Measurements from ENCODE around the gene KIF5C.

Gene KIF5C

GRCh38 chr2:148989882-148990493 is 115.0 kb downstream of the KIF5C start:
- DNase-seq (ENCODE audit: low spot score): no peak

GRCh38 chr2:148990968-148991367 is 115.9 kb downstream of the KIF5C start:
- DNase-seq (ENCODE audit: low spot score): no peak

GRCh38 chr2:148992448-148992847 is 117.4 kb downstream of the KIF5C start:
- DNase-seq (ENCODE audit: low spot score): no peak

- DNase-seq (ENCODE audit: low spot score): no peak
These were observed 118.3 kb downstream of the KIF5C start for GRCh38 chr2:148993351-148993750.

DNA sequence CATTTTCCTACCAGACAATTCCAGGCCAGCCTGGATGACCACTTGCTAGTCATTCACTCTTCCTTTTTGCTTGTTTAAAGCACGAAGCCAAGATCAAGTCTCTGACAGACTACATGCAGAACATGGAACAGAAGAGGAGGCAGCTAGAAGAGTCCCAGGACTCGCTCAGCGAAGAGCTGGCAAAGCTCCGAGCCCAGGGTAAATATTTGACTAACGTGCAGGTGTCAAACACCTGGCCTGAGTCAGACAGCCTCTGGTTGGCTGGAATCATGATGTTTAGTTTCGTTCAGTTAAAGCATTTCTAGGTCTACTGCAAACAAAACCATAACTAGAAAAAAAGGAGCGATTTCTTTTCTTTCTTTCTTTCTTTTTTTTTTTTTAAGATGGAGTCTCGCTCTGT is 119.3 kb downstream of the KIF5C start:
- no peak for DNase-seq (ENCODE audit: low spot score)

DNA sequence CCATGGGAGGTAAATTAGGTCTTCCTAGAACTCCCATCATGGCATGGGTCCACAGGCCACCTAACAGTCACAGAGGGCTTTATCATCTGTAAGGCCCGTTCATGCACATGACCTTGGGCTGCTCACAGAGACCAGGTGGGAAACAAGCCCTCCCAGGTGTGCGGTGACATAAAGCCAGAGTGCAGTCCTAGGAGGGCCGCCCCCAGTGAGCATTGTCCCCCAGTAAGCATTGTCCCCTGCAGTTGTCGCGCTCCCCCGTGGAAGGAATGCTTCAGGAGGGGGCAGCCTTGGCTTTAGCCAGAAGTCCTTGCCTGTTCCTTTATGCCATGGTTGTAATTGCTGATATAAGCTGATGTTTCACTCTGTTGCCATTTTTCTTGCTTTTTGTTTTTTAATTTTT is 121.8 kb downstream of the KIF5C start:
- no peak for DNase-seq (ENCODE audit: low spot score)

DNA sequence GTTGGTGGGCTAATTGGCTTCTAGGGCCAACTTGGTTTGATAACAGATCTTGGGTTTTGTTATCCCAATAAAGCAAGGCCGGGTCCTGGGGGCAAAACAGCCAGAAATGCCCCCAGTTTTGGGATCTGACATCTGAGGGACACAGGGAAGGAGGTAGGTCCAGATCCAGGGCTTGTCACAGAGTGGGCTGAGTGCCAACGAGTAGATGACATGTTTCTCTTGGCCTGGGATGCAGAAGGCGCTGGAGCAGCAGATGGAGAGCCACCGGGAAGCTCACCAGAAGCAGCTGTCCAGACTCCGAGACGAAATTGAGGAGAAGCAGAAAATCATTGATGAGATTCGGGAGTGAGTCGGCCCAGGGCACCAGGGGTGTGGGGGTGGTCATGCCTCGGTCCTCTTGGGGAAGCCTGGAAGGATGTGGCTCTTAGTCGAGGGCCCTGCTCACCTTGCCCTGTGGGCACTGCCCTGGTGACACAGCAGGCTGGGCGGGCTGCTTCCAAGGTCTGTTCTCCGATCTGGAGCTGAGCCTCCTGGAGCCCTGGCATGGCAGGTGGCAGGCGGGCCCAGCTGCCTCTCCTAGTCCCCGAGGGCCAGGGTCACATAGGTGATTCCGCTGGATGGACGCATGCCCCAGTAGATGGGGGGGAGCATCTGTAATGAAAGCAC is 123.3 kb downstream of the KIF5C start:
- no peak for DNase-seq (ENCODE audit: low spot score)

DNA sequence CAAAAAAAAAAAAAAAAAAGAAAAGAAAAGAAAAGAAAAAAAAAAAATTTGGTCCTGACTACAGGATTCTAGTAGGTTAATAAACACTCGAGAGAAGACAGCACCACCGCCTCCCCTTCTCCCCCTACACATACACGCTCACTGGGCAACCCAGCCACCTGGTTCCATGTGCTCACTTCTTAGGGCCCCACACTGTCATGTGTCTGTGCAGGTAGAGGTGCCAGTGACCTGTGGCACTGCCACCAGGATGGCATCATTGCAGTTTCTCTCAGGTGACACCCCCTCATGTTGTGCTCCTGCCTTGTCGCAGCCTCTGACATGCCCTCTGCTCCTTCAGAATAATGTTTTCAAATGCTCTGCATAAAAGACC is 123.8 kb downstream of the KIF5C start:
- DNase-seq (ENCODE audit: low spot score): no peak

DNA sequence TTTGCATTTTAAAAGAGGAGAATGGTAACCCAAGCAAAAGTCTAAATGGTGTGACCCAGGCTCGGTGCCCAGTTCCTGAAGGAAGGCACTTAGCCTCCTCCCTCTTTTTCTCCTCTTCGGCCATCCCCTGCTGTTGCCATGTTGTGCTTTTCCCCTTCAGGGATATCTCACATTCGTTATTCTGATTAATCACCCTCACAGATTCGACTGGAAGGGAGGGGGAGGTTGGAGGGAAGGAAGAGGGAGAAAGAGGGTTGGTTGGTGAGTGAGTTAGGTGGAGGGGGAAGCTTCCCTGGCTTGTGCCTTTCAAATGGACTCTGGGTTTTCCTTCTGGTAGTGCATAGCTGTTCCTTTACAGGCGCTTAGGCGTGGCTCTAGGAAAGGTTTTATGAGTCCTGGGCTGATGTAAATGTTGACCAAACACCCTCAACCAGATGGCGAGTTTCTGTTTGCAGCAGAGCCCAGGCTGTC is 124.5 kb downstream of the KIF5C start:
- no peak for DNase-seq (ENCODE audit: low spot score)

DNA sequence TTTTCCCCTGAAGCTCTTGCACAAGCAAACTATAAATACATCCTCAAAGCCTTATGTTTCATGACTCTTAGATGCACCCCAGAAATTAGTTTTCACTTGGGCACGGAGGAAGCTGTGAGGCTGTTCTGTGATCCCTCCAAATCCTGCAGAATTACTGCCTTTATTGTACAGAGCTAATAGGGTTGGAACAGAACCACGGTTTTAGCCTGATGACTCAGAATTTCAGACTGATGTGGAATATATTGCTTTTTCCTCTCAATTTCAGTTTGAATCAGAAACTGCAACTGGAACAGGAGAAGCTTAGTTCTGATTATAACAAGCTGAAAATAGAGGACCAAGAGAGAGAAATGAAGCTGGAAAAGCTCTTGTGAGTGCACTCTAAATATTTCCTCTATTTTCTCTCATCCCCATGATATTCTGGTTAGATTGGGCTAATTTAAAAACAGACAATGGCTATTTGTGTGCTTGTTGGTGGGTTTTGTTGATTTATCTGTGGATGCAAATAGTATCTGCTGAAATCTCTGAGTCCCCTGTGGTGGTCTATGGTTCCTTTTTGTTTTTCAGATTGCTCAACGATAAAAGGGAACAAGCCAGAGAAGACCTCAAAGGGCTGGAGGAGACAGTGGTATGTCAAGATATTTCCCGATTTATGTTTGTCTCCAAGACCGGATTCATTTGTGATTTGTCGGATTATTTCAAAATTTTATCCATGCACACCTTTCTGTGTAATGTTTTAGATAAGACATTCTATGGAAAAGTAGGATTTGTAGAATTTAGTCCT is 125.3 kb downstream of the KIF5C start:
- no peak for DNase-seq (ENCODE audit: low spot score)

DNA sequence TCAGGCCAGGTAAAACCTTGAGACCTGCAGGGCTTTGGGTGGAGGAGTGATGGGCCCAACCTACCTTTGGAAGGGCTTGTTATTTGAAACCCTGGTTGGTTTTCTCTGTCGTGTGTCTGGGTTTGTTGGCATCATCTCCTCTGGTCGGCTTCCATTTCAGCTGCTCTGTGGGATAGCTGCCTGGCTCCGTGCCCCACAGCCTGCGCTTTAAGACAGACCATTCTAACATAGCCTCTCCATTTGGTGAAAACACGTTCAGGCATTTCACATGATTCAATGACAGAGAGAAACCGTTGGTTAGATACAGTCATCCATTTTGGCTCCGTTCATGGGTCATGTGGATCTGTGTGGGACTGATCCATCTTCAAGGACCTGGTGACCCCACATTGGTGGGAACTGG is 126.5 kb downstream of the KIF5C start:
- no peak for DNase-seq (ENCODE audit: low spot score)

GRCh38 chr2:149002378-149002890 is 127.4 kb downstream of the KIF5C start:
- DNase-seq (ENCODE audit: low spot score): no peak

DNA sequence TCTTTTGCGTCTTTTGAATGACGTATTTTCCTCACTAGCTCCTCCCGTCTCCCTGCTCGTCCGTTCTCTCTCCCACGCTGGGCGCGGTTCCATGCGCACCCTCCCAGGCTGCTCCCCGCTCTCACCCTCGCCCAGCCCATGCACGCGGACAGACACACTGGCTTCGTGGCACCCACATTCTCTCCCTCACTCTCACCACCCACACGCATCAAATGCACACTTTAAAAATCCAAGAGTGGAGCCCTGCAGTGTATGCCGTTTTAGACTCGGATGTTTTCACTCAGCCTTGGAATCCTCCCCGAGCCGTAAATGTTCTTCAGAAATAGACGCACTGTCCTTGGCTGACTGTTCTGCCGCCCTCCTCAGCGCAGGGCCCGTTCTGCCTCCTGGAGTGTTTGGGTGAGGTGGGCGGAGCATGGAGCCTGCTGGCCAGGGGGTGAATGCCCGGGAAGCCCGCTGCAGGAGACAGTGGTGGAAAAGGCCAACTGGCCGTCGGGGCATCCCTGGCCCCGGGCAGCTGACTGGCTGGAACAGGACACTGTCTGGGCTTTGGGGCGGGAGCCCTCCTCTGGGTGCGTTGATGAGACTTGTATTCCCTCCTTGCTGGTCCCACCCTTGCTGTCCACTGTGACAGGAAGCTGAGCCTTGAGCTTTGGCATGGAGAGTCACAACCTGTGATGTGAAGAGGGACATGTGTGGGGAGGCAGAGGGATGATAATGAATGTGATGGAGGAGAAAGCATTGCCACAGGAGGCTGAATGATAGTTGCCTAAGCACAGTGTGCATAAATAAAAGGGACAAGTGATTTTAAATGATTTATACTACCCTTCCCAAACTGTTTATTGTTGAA is 128.1 kb downstream of the KIF5C start:
- no peak for DNase-seq (ENCODE audit: low spot score)

DNA sequence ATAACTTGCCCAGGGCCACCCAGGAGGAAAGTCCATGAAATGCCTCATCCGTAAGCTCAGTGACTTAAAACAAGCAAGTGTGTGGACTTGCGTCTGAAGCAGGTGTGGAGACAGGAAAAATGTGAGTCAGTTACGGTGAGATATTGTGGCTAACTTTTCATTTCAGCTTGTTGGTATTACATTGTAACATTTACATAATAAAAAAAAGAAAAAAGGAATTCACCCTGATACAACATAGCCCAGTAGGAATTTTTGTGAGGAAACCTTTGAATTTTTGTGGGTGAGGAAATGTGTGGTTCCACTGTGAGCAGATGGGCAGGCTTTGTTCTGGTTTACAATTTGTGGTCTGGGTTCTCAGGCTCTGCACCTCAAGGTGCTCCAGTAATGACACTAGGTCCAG is 129.8 kb downstream of the KIF5C start:
- no peak for DNase-seq (ENCODE audit: low spot score)

GRCh38 chr2:149005471-149006077 is 130.5 kb downstream of the KIF5C start:
- no peak for DNase-seq (ENCODE audit: low spot score)

GRCh38 chr2:149006883-149007543 is 132.0 kb downstream of the KIF5C start:
- DNase-seq (ENCODE audit: low spot score): no peak

DNA sequence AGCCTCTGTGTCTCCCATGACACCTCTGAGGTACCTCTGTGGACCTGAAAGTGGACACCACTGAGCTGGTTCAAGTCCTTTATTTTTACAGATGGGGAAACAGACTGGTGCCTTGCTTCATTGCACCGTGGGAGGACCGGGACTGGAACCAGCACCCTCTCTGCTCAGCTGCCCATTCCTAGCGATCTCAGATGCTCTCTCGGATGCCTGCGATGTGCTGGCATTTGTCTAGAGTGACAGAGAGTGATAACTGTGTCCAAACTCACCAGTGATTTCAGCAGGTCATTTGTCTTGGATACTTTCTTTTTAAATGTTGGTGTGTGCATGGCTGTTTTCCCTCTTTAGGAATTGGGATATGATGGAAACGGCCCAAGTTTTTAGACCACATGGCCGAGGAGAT is 133.4 kb downstream of the KIF5C start:
- no peak for DNase-seq (ENCODE audit: low spot score)

- DNase-seq (ENCODE audit: low spot score): no peak
These were observed 134.8 kb downstream of the KIF5C start for GRCh38 chr2:149009576-149010461.

- no peak for DNase-seq (ENCODE audit: low spot score)
These were observed 137.5 kb downstream of the KIF5C start for GRCh38 chr2:149012545-149012944.

GRCh38 chr2:149015501-149015900 is 140.5 kb downstream of the KIF5C start:
- no peak for DNase-seq (ENCODE audit: low spot score)
